T47D (cell line): Measurements from ENCODE around the gene MS4A10.

Source experiments
- DNase-seq, 2 experiments: peaks; one replicate each; pipeline versions ENCODE4 v3.0.0 to v3.0.0-alpha.2; 2011 to 2012; ENCODE audit warnings: low read depth in 1 of 2, low spot score in 1 of 2
- JUND ChIP-seq: IDR thresholded peaks from 2 replicates; pipeline ENCODE4 v1.6.1; 2012; ENCODE audit warnings: low read depth
- in situ Hi-C: cut with HindIII; loops from 2 replicates; pipeline ENCODE4 v1.10.0; 2016; ENCODE audit warnings: low sequenced_read_pairs, low pct_unique_long_range_greater_than_20kb

The MS4A10 gene

GRCh38 chr11:60831501-60832079, 46.5 kb downstream of the MS4A10 start:
- no peak for TF ChIP-seq JUND
- in situ Hi-C loops = no loop called here
- DNase-seq = peak in 1 of 2 experiments; percentile 63

GRCh38 chr11:60834742-60835533, 49.8 kb downstream of the MS4A10 start:
- no peak for TF ChIP-seq JUND
- in situ Hi-C loops = no loop called here
- DNase-seq = no peak

- DNase-seq = no peak
- in situ Hi-C loops = no loop called here
- TF ChIP-seq JUND = no peak
These were observed 50.4 kb downstream of the MS4A10 start for GRCh38 chr11:60835534-60835846.

GRCh38 chr11:60836866-60837515, 51.9 kb downstream of the MS4A10 start:
- DNase-seq = no peak
- no peak for TF ChIP-seq JUND
- in situ Hi-C loops = no loop called here

- DNase-seq = peak in 1 of 2 experiments; percentile 47
- in situ Hi-C loops = no loop called here
- no peak for TF ChIP-seq JUND
These were observed 53.0 kb downstream of the MS4A10 start for GRCh38 chr11:60838132-60838531.

- in situ Hi-C loops = no loop called here
- no peak for DNase-seq
- no peak for TF ChIP-seq JUND
These were observed 55.6 kb downstream of the MS4A10 start for GRCh38 chr11:60840470-60841430.

- no peak for TF ChIP-seq JUND
- peak; percentile 98 to 99 for DNase-seq
- in situ Hi-C loops = no loop called here
These were observed 56.9 kb downstream of the MS4A10 start, which contains the start of gene CCDC86 for GRCh38 chr11:60841797-60842667. CCDC86 (plus strand) TSS chr11:60842113; CDS start chr11:60842125, 12 bp downstream.

- TF ChIP-seq JUND = no peak
- in situ Hi-C loops = no loop called here
- no peak for DNase-seq
These were observed 57.8 kb downstream of the MS4A10 start for GRCh38 chr11:60842668-60843600.

- DNase-seq = no peak
- in situ Hi-C loops = no loop called here
- TF ChIP-seq JUND = no peak
These were observed 59.1 kb downstream of the MS4A10 start for GRCh38 chr11:60844045-60844869.

GRCh38 chr11:60844870-60845221, 59.7 kb downstream of the MS4A10 start:
- no peak for DNase-seq
- in situ Hi-C loops = no loop called here
- TF ChIP-seq JUND = no peak
